Measurements from ENCODE around the gene IL18. TPM values are rescaled to one million over a fixed set of nuclear protein-coding genes. Genes with fewer than 3 reads are reported as not detected.
"Not testable (repeated sequence)": the region's sequence is repeated elsewhere in the genome, so short reads cannot be mapped to it uniquely, and the experiment has no call there.

IL18 gene
- total RNA-seq (under 1 TPM; 0.57 to 0.94 TPM), total RNA-seq (0 to 0.08 reads per million in 2 donors)

DNA sequence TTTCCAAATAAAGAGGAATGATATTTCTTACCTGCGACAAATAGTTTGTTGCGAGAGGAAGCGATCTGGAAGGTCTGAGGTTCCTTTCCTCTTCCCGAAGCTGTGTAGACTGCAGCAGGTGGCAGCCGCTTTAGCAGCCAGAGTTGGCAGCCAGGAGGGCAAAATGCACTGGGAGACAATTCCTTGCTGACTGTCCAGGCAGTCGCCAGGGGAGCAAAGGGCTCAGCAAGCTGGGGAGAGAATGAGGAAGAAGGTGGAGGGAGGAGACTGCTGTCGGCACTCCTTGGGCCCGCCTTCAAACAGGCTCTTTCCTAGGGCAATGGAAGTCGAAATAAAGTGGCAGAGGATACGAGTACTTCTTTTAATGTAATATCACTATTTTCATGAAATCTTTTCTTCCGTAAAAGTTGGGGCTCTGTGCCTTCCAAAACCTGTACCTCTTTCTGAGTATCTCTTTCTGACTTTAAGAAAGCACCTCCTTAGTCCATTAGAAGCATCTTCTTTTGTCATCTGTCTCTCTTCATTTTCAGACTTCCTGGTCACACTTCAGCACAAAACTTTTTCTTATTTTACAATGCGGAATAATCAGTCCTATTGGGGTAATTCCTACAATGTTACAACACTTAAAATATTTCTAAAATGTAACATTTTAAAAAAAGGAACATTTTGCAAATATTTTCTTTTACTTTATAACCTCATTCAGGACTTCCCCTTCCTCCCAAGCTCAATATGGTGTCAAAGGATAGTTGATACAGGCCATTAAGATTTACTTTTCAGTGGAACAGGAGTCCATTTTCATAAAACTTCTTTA lies at the start of gene IL18:
TSS of gene IL18 (minus strand) at position 220 of the 811 bp plus-strand sequence. CDS start 9,041 bp downstream, outside the sequence.
- Mint-ChIP-seq H3K36me3 (ENCODE audit: low read depth) (peaks cover 13% of the 10 kb centered on the region), H3K4me1 (peaks cover 13% of the 10 kb centered on the region), H3K27ac (no peak within 1 kb of the TSS), H3K27me3 (peaks cover 30% of the 10 kb centered on the region), H3K4me3 (no peak within 1 kb of the TSS)
- no peak for DNase-seq
- no peak for ATAC-seq
- no peaks in the 10 kb centered on the region for H3K9me3 ChIP-seq (ENCODE audit: control insufficient read depth, low read length, poor library complexity, severe bottlenecking)

- H3K4me3 Mint-ChIP-seq: no peak overlapping the region
- ATAC-seq (no peak), DNase-seq (no peak)
- H3K4me1 Mint-ChIP-seq: peaks cover 7% of the 10 kb centered on the region
- H3K36me3 Mint-ChIP-seq (ENCODE audit: low read depth): no peaks in the 10 kb centered on the region
- H3K9me3 ChIP-seq (ENCODE audit: control insufficient read depth, low read length, poor library complexity, severe bottlenecking): no peaks in the 10 kb centered on the region
- H3K27me3 Mint-ChIP-seq: no peaks in the 10 kb centered on the region
- H3K27ac Mint-ChIP-seq: no peak overlapping the region
Observed at GRCh38 chr11:112212710-112213109, 48.8 kb upstream of the IL18 start.

- Mint-ChIP-seq H3K27ac (no peak overlapping the region), H3K4me1 (peaks cover 7% of the 10 kb centered on the region), H3K4me3 (no peak overlapping the region), H3K36me3 (ENCODE audit: low read depth) (no peaks in the 10 kb centered on the region), H3K27me3 (no peaks in the 10 kb centered on the region)
- ATAC-seq (no peak), DNase-seq (no peak)
- H3K9me3 ChIP-seq (ENCODE audit: control insufficient read depth, low read length, poor library complexity, severe bottlenecking): no peaks in the 10 kb centered on the region
Observed at GRCh38 chr11:112212290-112212689, 48.4 kb upstream of the IL18 start.

DNA sequence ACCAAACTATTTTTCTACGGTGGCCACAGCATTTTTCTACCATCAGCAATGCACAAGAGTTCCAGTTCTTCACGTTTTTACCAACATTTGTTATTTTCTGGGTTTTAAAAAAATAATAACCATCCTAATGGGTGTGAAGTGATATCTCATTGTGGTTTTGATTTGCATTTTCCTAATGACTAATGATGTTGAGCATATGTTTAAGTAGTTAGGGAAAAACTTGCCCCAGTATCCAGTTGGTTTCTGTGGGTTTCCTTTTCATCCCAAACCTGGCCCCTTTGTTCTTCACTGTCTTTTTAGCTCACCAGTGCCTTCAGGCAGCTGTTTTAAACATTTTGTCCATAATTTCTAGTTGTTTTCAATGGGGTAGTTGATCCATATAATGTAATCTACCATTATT lies 47.6 kb upstream of the IL18 start:
- Mint-ChIP-seq H3K4me1 (peaks cover 7% of the 10 kb centered on the region), H3K27ac (no peak overlapping the region), H3K36me3 (ENCODE audit: low read depth) (no peaks in the 10 kb centered on the region), H3K4me3 (no peak overlapping the region), H3K27me3 (no peaks in the 10 kb centered on the region)
- ATAC-seq (no peak), DNase-seq (no peak)
- no peaks in the 10 kb centered on the region for H3K9me3 ChIP-seq (ENCODE audit: control insufficient read depth, low read length, poor library complexity, severe bottlenecking)

DNA sequence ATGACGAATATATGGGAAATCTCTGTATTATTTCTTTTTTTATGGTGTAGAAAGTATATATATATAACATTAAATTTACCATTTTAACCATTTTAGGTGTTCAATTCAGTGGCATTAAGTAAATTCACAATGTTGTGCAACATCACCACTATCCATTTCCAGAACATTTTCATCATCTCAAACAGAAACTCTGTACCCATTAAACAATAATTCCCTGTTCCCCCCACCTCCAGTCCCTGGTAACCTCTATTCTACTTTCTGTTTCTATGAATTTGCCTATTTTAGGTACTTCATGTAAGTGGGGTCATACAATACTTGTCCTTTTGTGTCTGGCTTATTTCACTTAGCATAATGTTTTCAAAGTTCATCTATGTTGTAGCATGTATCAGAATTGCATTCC lies 47.0 kb upstream of the IL18 start:
- DNase-seq: no peak
- ATAC-seq: no peak

DNA sequence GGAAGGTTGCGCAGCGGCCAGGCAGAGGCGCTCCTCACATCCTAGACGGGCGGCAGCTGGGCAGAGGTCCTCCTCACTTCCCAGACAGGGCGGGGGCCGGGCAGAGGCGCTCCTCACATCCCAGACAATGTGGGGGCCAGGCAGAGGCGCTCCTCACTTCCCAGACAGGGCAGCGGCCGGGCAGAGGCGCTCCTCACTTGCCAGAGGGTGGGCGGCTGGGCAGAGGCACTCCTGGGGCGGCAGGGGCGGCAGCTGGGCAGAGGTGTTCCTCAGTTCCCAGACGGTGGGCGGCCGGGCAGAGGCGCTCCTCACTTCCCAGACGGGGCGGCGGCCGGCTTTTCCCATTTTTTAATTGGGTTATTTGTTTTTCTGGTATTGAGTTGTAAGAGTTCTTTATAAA lies 42.2 kb upstream of the IL18 start:
- Mint-ChIP-seq H3K36me3 (ENCODE audit: low read depth) (no peaks in the 10 kb centered on the region), H3K4me3 (no peak overlapping the region), H3K27me3 (no peaks in the 10 kb centered on the region), H3K27ac (no peak overlapping the region), H3K4me1 (no peaks in the 10 kb centered on the region)
- ATAC-seq (no peak), DNase-seq (no peak)
- no peaks in the 10 kb centered on the region for H3K9me3 ChIP-seq (ENCODE audit: control insufficient read depth, low read length, poor library complexity, severe bottlenecking)

More for the DNA sequence above, 47.0 kb upstream of the IL18 start:
- H3K27ac Mint-ChIP-seq: no peak overlapping the region
- H3K9me3 ChIP-seq (ENCODE audit: control insufficient read depth, low read length, poor library complexity, severe bottlenecking): no peaks in the 10 kb centered on the region
- H3K27me3 Mint-ChIP-seq: no peaks in the 10 kb centered on the region
- no peak overlapping the region for H3K4me3 Mint-ChIP-seq
- peaks cover 7% of the 10 kb centered on the region for H3K4me1 Mint-ChIP-seq
- no peaks in the 10 kb centered on the region for H3K36me3 Mint-ChIP-seq (ENCODE audit: low read depth)

- ATAC-seq (no peak), DNase-seq (no peak)
- H3K27me3 Mint-ChIP-seq: peaks cover 5% of the 10 kb centered on the region
- peaks cover 2% of the 10 kb centered on the region for H3K36me3 Mint-ChIP-seq (ENCODE audit: low read depth)
- H3K9me3 ChIP-seq (ENCODE audit: control insufficient read depth, low read length, poor library complexity, severe bottlenecking): no peaks in the 10 kb centered on the region
- H3K27ac Mint-ChIP-seq: no peak overlapping the region
- no peak overlapping the region for H3K4me3 Mint-ChIP-seq
- no peaks in the 10 kb centered on the region for H3K4me1 Mint-ChIP-seq
Observed at GRCh38 chr11:112200252-112200651, 36.4 kb upstream of the IL18 start.

- H3K4me3 Mint-ChIP-seq; H3K4me1 Mint-ChIP-seq; H3K27ac Mint-ChIP-seq; ATAC-seq; H3K36me3 Mint-ChIP-seq (ENCODE audit: low read depth); H3K9me3 ChIP-seq (ENCODE audit: control insufficient read depth, low read length, poor library complexity, severe bottlenecking); H3K27me3 Mint-ChIP-seq; DNase-seq: not testable (repeated sequence)
Observed at GRCh38 chr11:112199101-112199500, 35.2 kb upstream of the IL18 start.

- H3K9me3 ChIP-seq (ENCODE audit: control insufficient read depth, low read length, poor library complexity, severe bottlenecking): no peaks in the 10 kb centered on the region
- Mint-ChIP-seq H3K4me3 (no peak overlapping the region), H3K36me3 (ENCODE audit: low read depth) (peaks cover 2% of the 10 kb centered on the region), H3K27me3 (peaks cover 5% of the 10 kb centered on the region), H3K27ac (no peak overlapping the region), H3K4me1 (no peaks in the 10 kb centered on the region)
- DNase-seq: no peak
- no peak for ATAC-seq
Observed at GRCh38 chr11:112196519-112197087, 32.7 kb upstream of the IL18 start.

- Mint-ChIP-seq H3K27me3 (peaks cover 5% of the 10 kb centered on the region), H3K4me1 (no peaks in the 10 kb centered on the region), H3K36me3 (ENCODE audit: low read depth) (peaks cover 2% of the 10 kb centered on the region), H3K27ac (no peak overlapping the region), H3K4me3 (no peak overlapping the region)
- DNase-seq (no peak), ATAC-seq (no peak)
- H3K9me3 ChIP-seq (ENCODE audit: control insufficient read depth, low read length, poor library complexity, severe bottlenecking): no peaks in the 10 kb centered on the region
Observed at GRCh38 chr11:112195951-112196351, 32.1 kb upstream of the IL18 start.

DNA sequence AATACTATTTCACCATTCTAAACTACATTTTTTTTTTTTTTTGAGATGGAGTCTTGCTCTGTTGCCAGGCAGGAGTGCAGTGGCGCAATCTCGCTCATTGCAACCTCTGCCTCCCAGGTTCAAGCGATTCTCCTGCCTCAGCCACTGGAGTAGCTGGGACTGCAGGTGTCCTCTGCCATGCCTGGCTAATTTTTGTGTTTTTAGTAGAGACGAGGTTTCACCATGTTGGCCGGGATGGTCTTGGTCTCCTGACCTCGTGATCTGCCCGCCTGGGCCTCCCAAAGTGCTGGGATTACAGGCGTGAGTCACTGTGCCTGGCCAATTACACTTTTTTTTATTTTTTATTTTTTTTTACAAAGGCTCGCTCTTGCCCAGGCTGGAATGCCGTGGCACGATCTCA lies 31.2 kb upstream of the IL18 start:
- DNase-seq; H3K27me3 Mint-ChIP-seq; ATAC-seq; H3K36me3 Mint-ChIP-seq (ENCODE audit: low read depth); H3K4me3 Mint-ChIP-seq; H3K27ac Mint-ChIP-seq; H3K9me3 ChIP-seq (ENCODE audit: control insufficient read depth, low read length, poor library complexity, severe bottlenecking); H3K4me1 Mint-ChIP-seq: not testable (repeated sequence)

DNA sequence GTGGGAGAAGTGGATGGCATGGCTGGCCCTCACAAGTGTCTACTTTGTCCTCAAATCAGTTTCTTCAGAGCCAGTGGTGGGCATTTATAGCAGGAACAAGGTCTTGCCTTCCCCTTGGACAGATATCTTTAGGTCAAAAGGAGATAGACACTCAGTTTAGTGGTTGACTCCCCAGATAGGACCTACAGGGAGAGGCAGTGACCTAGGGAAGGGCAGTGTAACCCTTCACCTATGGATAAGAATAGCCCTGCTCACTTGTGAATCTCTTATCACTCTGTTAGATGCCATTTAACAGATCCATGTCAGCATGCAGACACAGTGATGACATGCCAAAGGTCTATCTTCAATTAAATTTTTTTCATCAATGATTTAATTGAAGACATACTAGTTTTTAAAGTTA lies 22.4 kb upstream of the IL18 start:
- no peak overlapping the region for H3K27ac Mint-ChIP-seq
- H3K27me3 Mint-ChIP-seq: peaks cover 21% of the 10 kb centered on the region
- H3K36me3 Mint-ChIP-seq (ENCODE audit: low read depth): peaks cover 4% of the 10 kb centered on the region
- no peak overlapping the region for H3K4me3 Mint-ChIP-seq
- ATAC-seq (no peak), DNase-seq (no peak)
- H3K4me1 Mint-ChIP-seq: no peaks in the 10 kb centered on the region
- H3K9me3 ChIP-seq (ENCODE audit: control insufficient read depth, low read length, poor library complexity, severe bottlenecking): no peaks in the 10 kb centered on the region

DNA sequence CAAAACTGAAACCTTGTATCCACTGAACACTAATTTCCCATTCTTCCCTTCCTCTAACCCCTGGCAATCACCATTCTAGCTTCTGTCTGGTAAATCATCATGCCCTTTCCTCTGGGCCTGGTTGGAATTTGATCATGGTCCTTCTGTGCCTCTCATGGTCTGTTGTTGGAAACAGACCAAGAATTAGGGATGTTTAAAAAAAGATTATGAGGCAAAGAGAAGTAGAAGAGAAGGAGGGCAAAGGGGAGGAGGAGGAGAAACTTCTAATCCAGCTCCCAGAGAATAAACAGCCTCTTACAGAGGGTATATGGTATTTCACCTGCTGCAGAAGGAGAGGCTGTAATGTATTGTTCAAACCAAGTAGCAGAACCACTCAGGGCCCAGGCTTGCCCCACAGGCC lies 22.0 kb upstream of the IL18 start:
- H3K27ac Mint-ChIP-seq: no peak overlapping the region

GRCh38 chr11:112182867-112183266 lies 19.0 kb upstream of the IL18 start:
- no peaks in the 10 kb centered on the region for H3K9me3 ChIP-seq (ENCODE audit: control insufficient read depth, low read length, poor library complexity, severe bottlenecking)
- DNase-seq (no peak), ATAC-seq (no peak)
- Mint-ChIP-seq H3K36me3 (ENCODE audit: low read depth) (peaks cover 2% of the 10 kb centered on the region), H3K4me1 (no peaks in the 10 kb centered on the region), H3K27ac (no peak overlapping the region), H3K27me3 (peaks cover 23% of the 10 kb centered on the region), H3K4me3 (no peak overlapping the region)

More for the DNA sequence above, 22.0 kb upstream of the IL18 start:
- Mint-ChIP-seq H3K4me3 (no peak overlapping the region), H3K4me1 (no peaks in the 10 kb centered on the region), H3K27me3 (peaks cover 21% of the 10 kb centered on the region), H3K36me3 (ENCODE audit: low read depth) (peaks cover 4% of the 10 kb centered on the region)
- no peak for DNase-seq
- ATAC-seq: no peak
- no peaks in the 10 kb centered on the region for H3K9me3 ChIP-seq (ENCODE audit: control insufficient read depth, low read length, poor library complexity, severe bottlenecking)

Data from T-helper 17 cell (primary cell).